ENCODE data around the gene NPBWR2.
A peak's percentile ranks its signal among the peaks of the same experiment; 100 is the strongest.

NPBWR2 gene

GRCh38 chr20:64153410-64153809 lies 46.0 kb upstream of the NPBWR2 start:
- DNase-seq (ENCODE audit: low read depth in 2 of 2): no peak
- TF ChIP-seq CTCF (IDR thresholded peaks at IDR 0.05; ENCODE audit: low read depth, low read length): no peak

GRCh38 chr20:64152906-64153305 lies 45.5 kb upstream of the NPBWR2 start:
- H3K4me3 ChIP-seq (replicated peaks in 1 of 2; ENCODE audit: low read depth in 2 of 2, low read length in 2 of 2): no peak overlapping the region
- no peak for DNase-seq (ENCODE audit: low read depth in 2 of 2)
- TF ChIP-seq CTCF (IDR thresholded peaks at IDR 0.05; ENCODE audit: low read depth, low read length): no peak

More at GRCh38 chr20:64153410-64153809, 46.0 kb upstream of the NPBWR2 start:
- H3K4me3 ChIP-seq (replicated peaks in 1 of 2; ENCODE audit: low read depth in 2 of 2, low read length in 2 of 2): no peak overlapping the region

- no peak for TF ChIP-seq CTCF (IDR thresholded peaks at IDR 0.05; ENCODE audit: low read depth, low read length)
- DNase-seq (ENCODE audit: low read depth in 2 of 2): peak in 1 of 2 donors; percentile 16
- H3K4me3 ChIP-seq (replicated peaks in 1 of 2; ENCODE audit: low read depth in 2 of 2, low read length in 2 of 2): no peak overlapping the region
These were observed 44.5 kb upstream of the NPBWR2 start for GRCh38 chr20:64151633-64152530.

- TF ChIP-seq CTCF (IDR thresholded peaks at IDR 0.05; ENCODE audit: low read depth, low read length): no peak
- no peak overlapping the region for H3K4me3 ChIP-seq (replicated peaks in 1 of 2; ENCODE audit: low read depth in 2 of 2, low read length in 2 of 2)
- DNase-seq (ENCODE audit: low read depth in 2 of 2): no peak
These were observed 43.6 kb upstream of the NPBWR2 start for GRCh38 chr20:64150756-64151632.

- no peak for DNase-seq (ENCODE audit: low read depth in 2 of 2)
- H3K4me3 ChIP-seq (replicated peaks in 1 of 2; ENCODE audit: low read depth in 2 of 2, low read length in 2 of 2): no peak overlapping the region
- TF ChIP-seq CTCF (IDR thresholded peaks at IDR 0.05; ENCODE audit: low read depth, low read length): no peak
These were observed 42.6 kb upstream of the NPBWR2 start for GRCh38 chr20:64149809-64150560.

- no peak for TF ChIP-seq CTCF (IDR thresholded peaks at IDR 0.05; ENCODE audit: low read depth, low read length)
- H3K4me3 ChIP-seq (replicated peaks in 1 of 2; ENCODE audit: low read depth in 2 of 2, low read length in 2 of 2): no peak overlapping the region
- no peak for DNase-seq (ENCODE audit: low read depth in 2 of 2)
These were observed 41.8 kb upstream of the NPBWR2 start for GRCh38 chr20:64149141-64149540.

Measured in cardiac fibroblast (primary cell).